Measurements from ENCODE around the gene NKX2-4. TPM values are rescaled to one million over a fixed set of nuclear protein-coding genes. Genes with fewer than 3 reads are reported as not detected.
"Not testable (repeated sequence)": the region's sequence is repeated elsewhere in the genome, so short reads cannot be mapped to it uniquely, and the experiment has no call there.

Gene NKX2-4
- polyA plus RNA-seq, 2 of the 4 experiments (the other 2 are of a cell fraction) = not detected

DNA sequence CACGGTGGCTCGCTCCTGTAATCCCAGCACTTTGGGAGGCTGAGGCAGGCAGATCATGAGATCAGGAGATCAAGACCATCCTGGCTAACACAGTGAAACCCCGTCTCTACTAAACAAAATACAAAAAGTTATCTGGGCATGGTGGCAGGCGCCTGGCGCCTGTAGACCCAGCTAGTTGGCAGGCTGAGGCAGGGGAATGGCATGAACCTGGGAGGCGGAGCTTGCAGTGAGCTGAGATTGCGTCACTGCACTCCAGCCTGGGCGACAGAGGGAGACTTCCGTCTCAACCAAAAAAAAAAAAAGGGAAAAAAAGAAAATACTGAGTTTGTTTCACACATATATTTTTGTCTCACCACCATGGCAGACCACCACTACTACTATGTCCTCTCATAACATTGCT is 31.1 kb downstream of the NKX2-4 start:
- 88% methylated on average over 9 of the region's 9 CpGs for WGBS (ENCODE audit: missing lambda C conversion rate)
- H3K4me2 ChIP-seq; FAIRE-seq; ATAC-seq; H3K4me3 ChIP-seq; CTCF ChIA-PET; H3K27ac ChIP-seq; H3K9me3 ChIP-seq; H3K4me1 ChIP-seq; DNase-seq (ENCODE audit: low read depth in 1 of 2, low spot score in 1 of 2): not testable (repeated sequence)
- POLR2A ChIA-PET = interaction anchor here (0.6 kb wide), 1 partner anchor 473 kb away, joined by 3 read pairs; no protein-coding TSS in a partner anchor
- TF ChIP-seq CEBPB (IDR thresholded peaks at IDR 0.05) = peak in 1 of 2 experiments; percentile 55; a peak in 2 of 4 replicates

DNA sequence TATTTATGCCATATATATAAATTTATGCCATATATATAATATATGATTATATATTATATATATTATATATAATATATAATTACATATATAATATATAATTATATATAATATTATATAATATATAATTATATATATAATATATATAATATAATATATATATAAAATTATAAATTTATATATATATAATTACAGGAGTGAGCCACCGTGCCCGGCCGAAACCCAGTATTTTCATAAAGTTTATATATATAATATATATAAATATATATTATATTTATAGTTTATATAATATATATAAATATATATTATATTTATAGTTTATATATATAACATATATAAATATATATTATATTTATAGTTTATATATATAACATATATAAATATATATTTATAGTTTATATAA is 31.6 kb downstream of the NKX2-4 start:
- ATAC-seq = no peak
- H3K4me2 ChIP-seq = no peak overlapping the region
- DNase-seq (ENCODE audit: low read depth in 1 of 2, low spot score in 1 of 2) = no peak
- no peaks in the 10 kb centered on the region for H3K9me3 ChIP-seq
- H3K4me1 ChIP-seq = peaks cover 6% of the 10 kb centered on the region; the same call in 2 of the 3 replicates
- H3K4me3 ChIP-seq = no peak overlapping the region
- TF ChIP-seq ZNF302 (CRISPR knock-in tag; IDR thresholded peaks at IDR 0.05) (no peak), JUNB (IDR thresholded peaks at IDR 0.05) (no peak), POLR2AphosphoS2 (conservative IDR thresholded peaks at IDR 0.05; ENCODE audit: low read length) (no peak), CTCF (IDR thresholded peaks at IDR 0.05) (no peak), RAD21 (conservative IDR thresholded peaks at IDR 0.05 in 1 of 2, IDR thresholded peaks at IDR 0.05 in 1 of 2) (no peak), EHMT2 (IDR thresholded peaks at IDR 0.05; ENCODE audit: low read depth) (no peak), HOXB13 (CRISPR knock-in tag; IDR thresholded peaks at IDR 0.05; ENCODE audit: low read depth) (no peak), CHD2 (IDR thresholded peaks at IDR 0.05; ENCODE audit: low read length, partially characterized antibody) (no peak), RCOR1 (IDR thresholded peaks at IDR 0.05; ENCODE audit: low read depth, low read length) (no peak), TP53 (CRISPR knock-in tag; IDR thresholded peaks at IDR 0.05) (no peak), CBX8 (IDR thresholded peaks at IDR 0.05) (no peak), KDM1A (IDR thresholded peaks at IDR 0.05; ENCODE audit: low read depth) (no peak), TFCP2L1 (CRISPR knock-in tag; IDR thresholded peaks at IDR 0.05) (no peak), ESRRA (IDR thresholded peaks at IDR 0.05; ENCODE audit: borderline replicate concordance, low read length) (no peak), HEYL (CRISPR knock-in tag; IDR thresholded peaks at IDR 0.05) (no peak), CHD4 (IDR thresholded peaks at IDR 0.05; ENCODE audit: borderline replicate concordance) (no peak), E2F6 (IDR thresholded peaks at IDR 0.05; ENCODE audit: borderline replicate concordance, low read depth) (no peak)
- TF ChIP-seq, protein P1, sequence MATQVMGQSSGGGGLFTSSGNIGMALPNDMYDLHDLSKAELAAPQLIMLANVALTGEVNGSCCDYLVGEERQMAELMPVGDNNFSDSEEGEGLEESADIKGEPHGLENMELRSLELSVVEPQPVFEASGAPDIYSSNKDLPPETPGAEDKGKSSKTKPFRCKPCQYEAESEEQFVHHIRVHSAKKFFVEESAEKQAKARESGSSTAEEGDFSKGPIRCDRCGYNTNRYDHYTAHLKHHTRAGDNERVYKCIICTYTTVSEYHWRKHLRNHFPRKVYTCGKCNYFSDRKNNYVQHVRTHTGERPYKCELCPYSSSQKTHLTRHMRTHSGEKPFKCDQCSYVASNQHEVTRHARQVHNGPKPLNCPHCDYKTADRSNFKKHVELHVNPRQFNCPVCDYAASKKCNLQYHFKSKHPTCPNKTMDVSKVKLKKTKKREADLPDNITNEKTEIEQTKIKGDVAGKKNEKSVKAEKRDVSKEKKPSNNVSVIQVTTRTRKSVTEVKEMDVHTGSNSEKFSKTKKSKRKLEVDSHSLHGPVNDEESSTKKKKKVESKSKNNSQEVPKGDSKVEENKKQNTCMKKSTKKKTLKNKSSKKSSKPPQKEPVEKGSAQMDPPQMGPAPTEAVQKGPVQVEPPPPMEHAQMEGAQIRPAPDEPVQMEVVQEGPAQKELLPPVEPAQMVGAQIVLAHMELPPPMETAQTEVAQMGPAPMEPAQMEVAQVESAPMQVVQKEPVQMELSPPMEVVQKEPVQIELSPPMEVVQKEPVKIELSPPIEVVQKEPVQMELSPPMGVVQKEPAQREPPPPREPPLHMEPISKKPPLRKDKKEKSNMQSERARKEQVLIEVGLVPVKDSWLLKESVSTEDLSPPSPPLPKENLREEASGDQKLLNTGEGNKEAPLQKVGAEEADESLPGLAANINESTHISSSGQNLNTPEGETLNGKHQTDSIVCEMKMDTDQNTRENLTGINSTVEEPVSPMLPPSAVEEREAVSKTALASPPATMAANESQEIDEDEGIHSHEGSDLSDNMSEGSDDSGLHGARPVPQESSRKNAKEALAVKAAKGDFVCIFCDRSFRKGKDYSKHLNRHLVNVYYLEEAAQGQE (IDR thresholded peaks at IDR 0.05) = no peak
- CTCF ChIA-PET = interaction anchor here (2.0 kb wide), 1 partner anchor 130 kb away, joined by 10 read pairs; no protein-coding TSS in a partner anchor
- POLR2A ChIA-PET = interaction anchor here (0.6 kb wide), 1 partner anchor 472 kb away, joined by 3 read pairs; no protein-coding TSS in a partner anchor
- H3K27ac ChIP-seq = no peak overlapping the region
- 96% methylated on average over 3 of the region's 3 CpGs for WGBS (ENCODE audit: missing lambda C conversion rate)
- FAIRE-seq = no peak

Data from A549 (cell line).